ENCODE measurements around the gene UNK.

Gene UNK

DNA sequence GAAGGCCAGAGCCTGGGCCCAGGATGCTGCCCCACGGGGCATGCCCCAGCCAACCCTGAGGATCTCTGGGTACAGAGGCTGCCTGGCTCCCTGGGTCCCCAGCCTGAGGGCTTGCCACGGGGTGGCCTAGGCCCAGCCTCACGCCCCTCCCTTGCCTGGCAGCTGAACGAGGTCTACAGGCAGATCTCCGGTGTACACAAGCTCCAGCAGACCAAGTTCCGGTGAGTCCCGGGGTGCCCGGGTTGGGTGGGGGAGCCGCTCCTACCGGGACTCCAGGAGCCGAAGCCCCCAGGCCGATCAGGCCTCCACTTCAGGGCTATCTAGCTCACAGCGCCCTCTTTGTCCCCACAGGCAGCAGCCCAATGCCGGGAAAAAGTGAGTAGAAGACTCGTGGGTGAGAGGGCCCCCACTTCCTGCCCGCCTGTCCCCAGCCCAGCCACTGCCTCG is 44.0 kb upstream of the UNK start:
- TF ChIP-seq NFIC (IDR thresholded peaks at IDR 0.05): no peak
- TF ChIP-seq, protein P1, sequence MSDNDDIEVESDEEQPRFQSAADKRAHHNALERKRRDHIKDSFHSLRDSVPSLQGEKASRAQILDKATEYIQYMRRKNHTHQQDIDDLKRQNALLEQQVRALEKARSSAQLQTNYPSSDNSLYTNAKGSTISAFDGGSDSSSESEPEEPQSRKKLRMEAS (IDR thresholded peaks at IDR 0.05): no peak
- TF ChIP-seq RAD21 (IDR thresholded peaks at IDR 0.05; ENCODE audit: low read depth): no peak
- TF ChIP-seq YY1 (IDR thresholded peaks at IDR 0.05; ENCODE audit: low read depth): no peak
- TF ChIP-seq EP300 (IDR thresholded peaks at IDR 0.05; ENCODE audit: borderline replicate concordance): no peak
- no peak for TF ChIP-seq TAF1 (IDR thresholded peaks at IDR 0.05; ENCODE audit: low read depth)
- no peak for TF ChIP-seq TCF12 (IDR thresholded peaks at IDR 0.05; ENCODE audit: low read depth)
- no peak for TF ChIP-seq CEBPB (IDR thresholded peaks at IDR 0.05)

DNA sequence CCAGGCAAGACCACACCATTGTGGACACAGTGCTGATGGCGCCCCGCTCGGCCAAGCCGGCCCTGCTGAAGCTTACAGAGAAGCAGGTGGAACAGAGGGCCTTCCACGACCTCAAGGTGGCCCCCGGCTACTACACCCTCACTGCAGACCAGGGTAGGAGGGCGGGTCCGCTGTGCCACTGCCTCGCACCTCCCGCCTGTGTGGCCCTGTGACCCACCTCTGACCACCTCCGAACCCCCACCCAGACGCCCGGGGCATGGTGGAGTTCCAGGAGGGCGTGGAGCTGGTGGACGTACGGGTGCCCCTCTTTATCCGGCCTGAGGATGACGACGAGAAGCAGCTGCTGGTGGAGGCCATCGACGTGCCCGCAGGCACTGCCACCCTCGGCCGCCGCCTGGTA is 42.3 kb upstream of the UNK start:
- TF ChIP-seq, protein P2, sequence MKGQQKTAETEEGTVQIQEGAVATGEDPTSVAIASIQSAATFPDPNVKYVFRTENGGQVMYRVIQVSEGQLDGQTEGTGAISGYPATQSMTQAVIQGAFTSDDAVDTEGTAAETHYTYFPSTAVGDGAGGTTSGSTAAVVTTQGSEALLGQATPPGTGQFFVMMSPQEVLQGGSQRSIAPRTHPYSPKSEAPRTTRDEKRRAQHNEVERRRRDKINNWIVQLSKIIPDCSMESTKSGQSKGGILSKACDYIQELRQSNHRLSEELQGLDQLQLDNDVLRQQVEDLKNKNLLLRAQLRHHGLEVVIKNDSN (IDR thresholded peaks at IDR 0.05): no peak
- TF ChIP-seq TCF12 (IDR thresholded peaks at IDR 0.05; ENCODE audit: low read depth): no peak
- no peak for TF ChIP-seq EP300 (IDR thresholded peaks at IDR 0.05; ENCODE audit: borderline replicate concordance)
- TF ChIP-seq, protein P1 (IDR thresholded peaks at IDR 0.05): no peak
- no peak for TF ChIP-seq NFIC (IDR thresholded peaks at IDR 0.05)

DNA sequence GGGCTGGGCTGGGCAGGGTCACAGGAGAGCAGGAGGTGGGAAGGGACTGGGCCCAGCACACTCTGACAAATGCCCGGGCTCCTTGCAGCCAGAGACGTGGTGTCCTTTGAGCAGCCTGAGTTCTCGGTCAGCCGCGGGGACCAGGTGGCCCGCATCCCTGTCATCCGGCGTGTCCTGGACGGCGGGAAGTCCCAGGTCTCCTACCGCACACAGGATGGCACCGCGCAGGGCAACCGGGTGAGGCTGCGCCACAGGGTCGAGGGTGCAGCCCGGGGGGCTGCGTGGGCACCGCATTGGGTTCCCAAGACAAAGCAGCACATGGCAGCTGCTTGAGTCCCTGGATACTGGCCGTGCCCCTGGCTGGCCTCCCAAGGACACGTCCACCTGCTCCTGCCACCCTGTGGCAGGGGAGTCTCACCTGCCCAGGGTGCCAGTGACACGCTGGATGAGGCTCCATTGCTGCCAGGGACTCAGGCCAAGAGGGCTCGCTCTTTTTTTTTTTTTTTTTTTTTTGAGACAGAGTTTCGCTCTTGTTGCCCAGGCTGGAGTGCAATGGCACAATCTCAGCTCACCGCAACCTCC is 40.9 kb upstream of the UNK start:
- TF ChIP-seq EP300 (IDR thresholded peaks at IDR 0.05; ENCODE audit: borderline replicate concordance) (no peak), CEBPB (IDR thresholded peaks at IDR 0.05) (no peak), YY1 (IDR thresholded peaks at IDR 0.05; ENCODE audit: low read depth) (no peak), TEAD4 (IDR thresholded peaks at IDR 0.05) (no peak), TCF12 (IDR thresholded peaks at IDR 0.05; ENCODE audit: low read depth) (no peak), NFIC (IDR thresholded peaks at IDR 0.05) (no peak), ZBTB7A (IDR thresholded peaks at IDR 0.05; ENCODE audit: low read depth) (no peak), EGR1 (IDR thresholded peaks at IDR 0.05) (no peak), RAD21 (IDR thresholded peaks at IDR 0.05; ENCODE audit: low read depth) (no peak), TAF1 (IDR thresholded peaks at IDR 0.05; ENCODE audit: low read depth) (no peak), CREB1 (IDR thresholded peaks at IDR 0.05; ENCODE audit: low read depth) (no peak), FOXM1 (IDR thresholded peaks at IDR 0.05; ENCODE audit: borderline replicate concordance, low read depth) (no peak)
- TF ChIP-seq, protein P1 (IDR thresholded peaks at IDR 0.05): no peak
- TF ChIP-seq, protein P2 (IDR thresholded peaks at IDR 0.05): no peak
- TF ChIP-seq, protein P3, sequence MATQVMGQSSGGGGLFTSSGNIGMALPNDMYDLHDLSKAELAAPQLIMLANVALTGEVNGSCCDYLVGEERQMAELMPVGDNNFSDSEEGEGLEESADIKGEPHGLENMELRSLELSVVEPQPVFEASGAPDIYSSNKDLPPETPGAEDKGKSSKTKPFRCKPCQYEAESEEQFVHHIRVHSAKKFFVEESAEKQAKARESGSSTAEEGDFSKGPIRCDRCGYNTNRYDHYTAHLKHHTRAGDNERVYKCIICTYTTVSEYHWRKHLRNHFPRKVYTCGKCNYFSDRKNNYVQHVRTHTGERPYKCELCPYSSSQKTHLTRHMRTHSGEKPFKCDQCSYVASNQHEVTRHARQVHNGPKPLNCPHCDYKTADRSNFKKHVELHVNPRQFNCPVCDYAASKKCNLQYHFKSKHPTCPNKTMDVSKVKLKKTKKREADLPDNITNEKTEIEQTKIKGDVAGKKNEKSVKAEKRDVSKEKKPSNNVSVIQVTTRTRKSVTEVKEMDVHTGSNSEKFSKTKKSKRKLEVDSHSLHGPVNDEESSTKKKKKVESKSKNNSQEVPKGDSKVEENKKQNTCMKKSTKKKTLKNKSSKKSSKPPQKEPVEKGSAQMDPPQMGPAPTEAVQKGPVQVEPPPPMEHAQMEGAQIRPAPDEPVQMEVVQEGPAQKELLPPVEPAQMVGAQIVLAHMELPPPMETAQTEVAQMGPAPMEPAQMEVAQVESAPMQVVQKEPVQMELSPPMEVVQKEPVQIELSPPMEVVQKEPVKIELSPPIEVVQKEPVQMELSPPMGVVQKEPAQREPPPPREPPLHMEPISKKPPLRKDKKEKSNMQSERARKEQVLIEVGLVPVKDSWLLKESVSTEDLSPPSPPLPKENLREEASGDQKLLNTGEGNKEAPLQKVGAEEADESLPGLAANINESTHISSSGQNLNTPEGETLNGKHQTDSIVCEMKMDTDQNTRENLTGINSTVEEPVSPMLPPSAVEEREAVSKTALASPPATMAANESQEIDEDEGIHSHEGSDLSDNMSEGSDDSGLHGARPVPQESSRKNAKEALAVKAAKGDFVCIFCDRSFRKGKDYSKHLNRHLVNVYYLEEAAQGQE (IDR thresholded peaks at IDR 0.05; ENCODE audit: low read depth): no peak

DNA sequence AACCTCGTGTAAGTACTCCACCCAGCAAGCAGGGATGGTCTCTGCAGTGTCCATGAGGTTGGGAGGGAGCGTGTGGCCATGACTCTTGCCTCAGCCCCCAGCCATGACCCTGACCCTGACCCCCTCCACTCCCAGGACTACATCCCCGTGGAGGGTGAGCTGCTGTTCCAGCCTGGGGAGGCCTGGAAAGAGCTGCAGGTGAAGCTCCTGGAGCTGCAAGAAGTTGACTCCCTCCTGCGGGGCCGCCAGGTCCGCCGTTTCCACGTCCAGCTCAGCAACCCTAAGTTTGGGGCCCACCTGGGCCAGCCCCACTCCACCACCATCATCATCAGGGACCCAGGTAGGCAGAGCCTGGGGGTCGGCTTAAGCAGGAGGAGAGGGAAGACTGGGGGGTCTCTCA is 35.9 kb upstream of the UNK start:
- no peak for TF ChIP-seq EGR1 (IDR thresholded peaks at IDR 0.05)
- TF ChIP-seq FOXM1 (IDR thresholded peaks at IDR 0.05; ENCODE audit: borderline replicate concordance, low read depth): no peak
- no peak for TF ChIP-seq CREB1 (IDR thresholded peaks at IDR 0.05; ENCODE audit: low read depth)
- TF ChIP-seq RAD21 (IDR thresholded peaks at IDR 0.05; ENCODE audit: low read depth): no peak
- no peak for TF ChIP-seq TAF1 (IDR thresholded peaks at IDR 0.05; ENCODE audit: low read depth)
- no peak for TF ChIP-seq ZBTB7A (IDR thresholded peaks at IDR 0.05; ENCODE audit: low read depth)
- TF ChIP-seq CEBPB (IDR thresholded peaks at IDR 0.05): no peak
- no peak for TF ChIP-seq TEAD4 (IDR thresholded peaks at IDR 0.05)
- no peak for TF ChIP-seq TCF12 (IDR thresholded peaks at IDR 0.05; ENCODE audit: low read depth)
- TF ChIP-seq, protein P2 (IDR thresholded peaks at IDR 0.05): no peak
- TF ChIP-seq, protein P3 (IDR thresholded peaks at IDR 0.05; ENCODE audit: low read depth): no peak
- TF ChIP-seq, protein P1 (IDR thresholded peaks at IDR 0.05): no peak
- TF ChIP-seq YY1 (IDR thresholded peaks at IDR 0.05; ENCODE audit: low read depth): no peak
- no peak for TF ChIP-seq EP300 (IDR thresholded peaks at IDR 0.05; ENCODE audit: borderline replicate concordance)
- no peak for TF ChIP-seq NFIC (IDR thresholded peaks at IDR 0.05)
